ENCODE results near the gene GALNT18.

- TF ChIP-seq ZNF16 (tag by site-specific recombination; IDR thresholded peaks at IDR 0.05; ENCODE audit: low read depth) (no peak), ZNF501 (tag by site-specific recombination; IDR thresholded peaks at IDR 0.05) (no peak), ZNF623 (tag by site-specific recombination; IDR thresholded peaks at IDR 0.05) (no peak), BCL11A (tag by site-specific recombination; IDR thresholded peaks at IDR 0.05; ENCODE audit: low read depth) (no peak), ZNF335 (tag by site-specific recombination; conservative IDR thresholded peaks at IDR 0.05) (no peak), HOXA7 (CRISPR knock-in tag; IDR thresholded peaks at IDR 0.05; ENCODE audit: borderline replicate concordance) (no peak), CTCF (tag by site-specific recombination; IDR thresholded peaks at IDR 0.05) (no peak), REPIN1 (tag by site-specific recombination; IDR thresholded peaks at IDR 0.05; ENCODE audit: low read depth) (no peak), ZNF223 (tag by site-specific recombination; IDR thresholded peaks at IDR 0.05) (no peak), YY1 (tag by site-specific recombination; IDR thresholded peaks at IDR 0.05) (no peak), ZNF558 (tag by site-specific recombination; IDR thresholded peaks at IDR 0.05) (no peak), ZFP41 (tag by site-specific recombination; IDR thresholded peaks at IDR 0.05; ENCODE audit: borderline replicate concordance) (no peak), TCF7L2 (IDR thresholded peaks at IDR 0.05; ENCODE audit: borderline replicate concordance, low read depth, low read length) (no peak), SP7 (tag by site-specific recombination; IDR thresholded peaks at IDR 0.05) (no peak)
Measured at GRCh38 chr11:11247086-11247485, 374.7 kb downstream of the GALNT18 start.
